Thyroid gland (tissue), 4 donors: Measurements from ENCODE around the gene PRSS33.

Experiments
- CTCF ChIP-seq, 6 experiments: fragments of 200-600 bp in 3 of 6; fragments of 450-650 bp in 3 of 6; sonication (generic) in 3 of 6; IDR thresholded peaks; one replicate each; pipeline ENCODE4 v1.5.1; 2016 to 2019; ENCODE audit warnings: antibody characterized with exemption in 6 of 6, mild to moderate bottlenecking in 2 of 6, inconsistent platforms in 1 of 6, moderate library complexity in 1 of 6
- POLR2A ChIP-seq, 2 donors: fragments of 450-650 bp; IDR thresholded peaks; one replicate each; pipeline ENCODE4 v1.6.1; 2017; ENCODE audit warnings: antibody characterized with exemption in 2 of 2, mild to moderate bottlenecking in 2 of 2, moderate library complexity in 1 of 2

GRCh38 chr16:2744711-2745110 is 42.6 kb downstream of the PRSS33 start:
- TF ChIP-seq CTCF (IDR thresholded peaks at IDR 0.05), result no peak
- TF ChIP-seq POLR2A (IDR thresholded peaks at IDR 0.05), result no peak
